Body of pancreas (tissue), 4 donors: Measurements from ENCODE around the gene TOX3. TPM values are rescaled to one million over a fixed set of nuclear protein-coding genes. Genes with fewer than 3 reads are reported as not detected.

ENCODE experiments used
- ATAC-seq: fragments of 150-250 bp; one replicate; pipeline ENCODE4 v1.9.1; 2016
- DNase-seq, 4 donors: peaks; one replicate each; pipeline ENCODE4 v3.0.0-alpha.2; 2019
- H3K27ac ChIP-seq, 4 donors: fragments of 200-600 bp; sonication (generic); 1 replicate in 3 of 4; 2 replicates in 1 of 4; pipeline versions ENCODE4 v1.5.1 to v1.6.1; 2016 to 2019; ENCODE audit warnings: mild to moderate bottlenecking in 1 of 4, mixed read lengths in 1 of 4, moderate library complexity in 1 of 4
- H3K27me3 ChIP-seq, 2 donors: fragments of 200-600 bp; sonication (generic); one replicate each; pipeline ENCODE4 v1.6.0; 2016; ENCODE audit warnings: mild to moderate bottlenecking in 1 of 2
- H3K36me3 ChIP-seq, 2 donors: fragments of 200-600 bp; sonication (generic); replicated peaks in 1 of 2; 2 replicates each; pipeline ENCODE4 v1.5.1; 2016; ENCODE audit warnings: low read depth in 2 of 2; ENCODE audit not compliant: insufficient read depth in 1 of 2
- H3K4me1 ChIP-seq: fragments of 200-600 bp; sonication (generic); one replicate; pipeline ENCODE4 v1.6.0; 2016
- H3K4me3 ChIP-seq, 2 donors: fragments of 200-600 bp; sonication (generic); 1 replicate in 1 of 2; 2 replicates in 1 of 2; pipeline ENCODE4 v1.5.1; 2016 to 2019
- H3K9me3 ChIP-seq, 3 donors: fragments of 200-600 bp; sonication (generic); 1 replicate in 2 of 3; 2 replicates in 1 of 3; pipeline ENCODE4 v1.5.1; 2016
- CTCF ChIP-seq, 7 experiments: fragments of 450-650 bp in 4 of 7; fragments of 200-600 bp in 3 of 7; sonication (generic) in 3 of 7; IDR thresholded peaks; one replicate each; pipeline ENCODE4 v1.5.1; 2016 to 2019; ENCODE audit warnings: antibody characterized with exemption in 7 of 7
- POLR2A ChIP-seq, 3 donors: fragments of 450-650 bp; IDR thresholded peaks; one replicate each; pipeline ENCODE4 v1.6.1; 2016; ENCODE audit warnings: antibody characterized with exemption in 3 of 3, mild to moderate bottlenecking in 2 of 3
- WGBS, 2 donors: methylation state at CpG; one replicate each; pipeline ENCODE4 v1.1.5; 2017; 5-methylcytosine and 5-hydroxymethylcytosine counted together
- intact Hi-C: fragments of 100-400 bp; cut with DNase I; formaldehyde crosslinking; loops from one replicate; pipeline ENCODE4 v1.15.1; 2023
- total RNA-seq, 2 donors: library from RNA; depleted of rRNA; stranded (reverse); fragments of >200 nt; gene quantifications; one replicate each; pipeline ENCODE4 v1.1.0, GENCODE V29; 2016

TOX3 gene
- total RNA-seq, 2 donors from 2014 or later: 1.3 to 5.2 TPM

- intact Hi-C loops: no loop called here
- peaks cover 39% of the 10 kb centered on the region for H3K4me1 ChIP-seq
- TF ChIP-seq POLR2A (IDR thresholded peaks at IDR 0.05): no peak
- TF ChIP-seq CTCF (IDR thresholded peaks at IDR 0.05): no peak
- WGBS, 2 donors: 91 to 95% methylated on average over 4 of the region's 4 CpGs
- ATAC-seq: no peak
- H3K4me3 ChIP-seq: no peak overlapping the region
- DNase-seq: no peak
- peak overlapping the region in 1 of 4 donors; percentile 64 for H3K27ac ChIP-seq
- no peaks in the 10 kb centered on the region for H3K9me3 ChIP-seq
- H3K27me3 ChIP-seq: no peaks in the 10 kb centered on the region
- no peaks in the 10 kb centered on the region for H3K36me3 ChIP-seq
Measured at GRCh38 chr16:52578829-52579498, 32.0 kb upstream of the TOX3 start.

DNA sequence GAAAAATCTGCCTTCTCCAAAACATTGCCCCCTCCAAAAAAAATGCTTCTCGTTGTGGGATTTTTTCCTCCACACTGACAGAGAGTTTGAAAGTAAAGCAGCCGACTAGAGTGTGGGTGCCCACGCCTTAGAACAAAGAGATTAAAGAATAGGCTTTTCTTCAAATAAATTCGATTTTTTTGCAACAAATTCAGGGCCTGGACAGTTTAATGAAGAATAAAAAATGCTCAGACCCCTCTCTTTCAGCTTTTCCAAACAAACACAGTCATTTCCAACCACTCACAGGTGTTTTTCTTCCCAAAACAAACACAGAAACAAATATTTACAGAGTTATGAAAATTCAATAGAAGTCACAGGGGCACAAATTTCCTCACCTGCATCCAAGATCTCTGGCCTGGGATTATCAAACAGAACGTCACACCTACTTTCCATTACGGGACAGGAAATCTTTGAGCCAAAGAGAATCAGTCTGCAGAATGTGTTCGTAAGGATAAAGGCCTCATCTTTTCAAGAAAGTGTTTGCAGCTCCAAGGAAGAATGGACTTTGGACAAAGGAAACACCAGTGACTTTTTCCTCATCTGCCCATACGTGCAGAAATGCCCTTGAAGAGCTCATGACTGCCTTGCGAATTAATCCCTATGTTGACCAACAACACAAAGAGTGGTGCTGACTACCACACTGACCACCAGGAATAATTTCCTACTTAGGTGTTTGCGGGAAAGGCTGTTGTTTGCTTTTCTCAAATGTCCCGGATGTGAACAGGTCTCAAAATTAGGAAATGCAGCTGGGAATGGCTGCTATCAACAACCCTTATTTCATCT is 31.3 kb upstream of the TOX3 start:
- no peaks in the 10 kb centered on the region for H3K36me3 ChIP-seq
- WGBS, 2 donors: 30 to 44% methylated on average over 11 of the region's 11 CpGs
- TF ChIP-seq POLR2A (IDR thresholded peaks at IDR 0.05) (no peak), CTCF (IDR thresholded peaks at IDR 0.05) (no peak)
- DNase-seq: peak in 3 of 4 donors; percentile 24 to 55 (median 35)
- no peaks in the 10 kb centered on the region for H3K27me3 ChIP-seq
- intact Hi-C loops: no loop called here
- peak overlapping the region; percentile 8 to 64 (median 22) for H3K27ac ChIP-seq
- ATAC-seq: peak; percentile 51
- H3K9me3 ChIP-seq: no peaks in the 10 kb centered on the region
- peaks cover 47% of the 10 kb centered on the region for H3K4me1 ChIP-seq
- H3K4me3 ChIP-seq: no peak overlapping the region

- Histone ChIP-seq H3K36me3 (no peaks in the 10 kb centered on the region), H3K27me3 (no peaks in the 10 kb centered on the region), H3K4me3 (no peak overlapping the region), H3K4me1 (peaks cover 54% of the 10 kb centered on the region), H3K27ac (peak overlapping the region in 1 of 4 donors; percentile 64), H3K9me3 (no peaks in the 10 kb centered on the region)
- no peak for DNase-seq
- ATAC-seq: no peak
- WGBS, 2 donors: 67 to 75% methylated on average over 9 of the region's 9 CpGs
- intact Hi-C loops: no loop called here
- TF ChIP-seq CTCF (IDR thresholded peaks at IDR 0.05) (no peak), POLR2A (IDR thresholded peaks at IDR 0.05) (no peak)
Measured at GRCh38 chr16:52577130-52577706, 30.3 kb upstream of the TOX3 start.

- Histone ChIP-seq H3K27ac (peak overlapping the region; percentile 45 to 80 (median 68)), H3K9me3 (no peaks in the 10 kb centered on the region), H3K4me1 (peaks cover 33% of the 10 kb centered on the region), H3K4me3 (no peak overlapping the region), H3K27me3 (no peaks in the 10 kb centered on the region), H3K36me3 (no peaks in the 10 kb centered on the region)
- DNase-seq (peak; percentile 53 to 64 (median 54)), ATAC-seq (peak; percentile 88)
- intact Hi-C loops: no loop called here
- 27 to 30% methylated on average over 7 of the region's 7 CpGs for WGBS, 2 donors
- TF ChIP-seq POLR2A (IDR thresholded peaks at IDR 0.05) (no peak), CTCF (IDR thresholded peaks at IDR 0.05) (peak in 4 of 7 experiments; percentile 36 to 42 (median 38))
Measured at GRCh38 chr16:52573365-52574299, 26.7 kb upstream of the TOX3 start.
